WTC11 (cell line): ENCODE results near the gene ZCCHC4. TPM values are rescaled to one million over a fixed set of nuclear protein-coding genes. Genes with fewer than 3 reads are reported as not detected.

Source experiments
- ATAC-seq: fragments of 200-7000 bp; cut with Tn5 transposase; 2 replicates; pipeline ENCODE4 v1.10.0; 2021; ENCODE audit warnings: mild to moderate bottlenecking, moderate library complexity
- CTCF ChIA-PET: fragments of 300-600 bp; sonication (Branson Sonifier 250); formaldehyde crosslinking; loops from one replicate; lab custom pipeline; 2021; ENCODE audit warnings: antibody characterized with exemption; lab: Charles Lee
- POLR2A ChIA-PET: fragments of 350-600 bp; sonication (Branson Sonifier 250); formaldehyde crosslinking; loops from one replicate; lab custom pipeline; 2021; ENCODE audit warnings: antibody characterized with exemption; lab: Charles Lee
- DNase-seq: peaks from one replicate; pipeline ENCODE4 v3.0.0; 2021; ENCODE audit warnings: low spot score
- H3K27ac Mint-ChIP-seq: 2 replicates; pipeline ENCODE4 v1.8.0; 2021; ENCODE audit warnings: mixed read lengths
- H3K27me3 Mint-ChIP-seq: 2 replicates; pipeline ENCODE4 v1.8.0; 2021; ENCODE audit warnings: low read depth, mild to moderate bottlenecking, moderate library complexity, mixed read lengths
- H3K36me3 Mint-ChIP-seq: 2 replicates; pipeline ENCODE4 v1.8.0; 2021; ENCODE audit warnings: mixed read lengths
- H3K4me1 Mint-ChIP-seq: 2 replicates; pipeline ENCODE4 v1.8.0; 2022; ENCODE audit warnings: mixed read lengths
- H3K4me3 Mint-ChIP-seq: 2 replicates; pipeline ENCODE4 v1.8.0; 2021; ENCODE audit warnings: mild to moderate bottlenecking, moderate library complexity, mixed read lengths
- H3K9me3 Mint-ChIP-seq: 2 replicates; pipeline ENCODE4 v1.8.0; 2021; ENCODE audit warnings: mixed read lengths
- ATF1 ChIP-seq: sonication (generic); formaldehyde crosslinking; IDR thresholded peaks from 2 replicates; pipeline ENCODE4 v1.8.1; 2023; ENCODE audit warnings: mild to moderate bottlenecking, moderate library complexity, missing genetic modification reagents
- ATF3 ChIP-seq: sonication (generic); formaldehyde crosslinking; conservative IDR thresholded peaks from 2 replicates; pipeline ENCODE4 v1.8.1; 2022; ENCODE audit warnings: mild to moderate bottlenecking, missing genetic modification reagents
- CREM ChIP-seq: sonication (generic); formaldehyde crosslinking; IDR thresholded peaks from 2 replicates; pipeline ENCODE4 v1.8.1; 2022; ENCODE audit warnings: mild to moderate bottlenecking, missing genetic modification reagents, moderate library complexity
- E2F4 ChIP-seq: sonication (generic); formaldehyde crosslinking; IDR thresholded peaks from 2 replicates; pipeline ENCODE4 v1.8.1; 2022; ENCODE audit warnings: low read depth, mild to moderate bottlenecking, moderate library complexity, missing genetic modification reagents, borderline replicate concordance
- E2F5 ChIP-seq: sonication (generic); formaldehyde crosslinking; IDR thresholded peaks from 2 replicates; pipeline ENCODE4 v1.8.1; 2022; ENCODE audit warnings: mild to moderate bottlenecking, moderate library complexity, missing genetic modification reagents
- ESRRA ChIP-seq: sonication (generic); formaldehyde crosslinking; IDR thresholded peaks from 2 replicates; pipeline ENCODE4 v1.8.1; 2022; ENCODE audit warnings: mild to moderate bottlenecking, missing genetic modification reagents, borderline replicate concordance
- ETV6 ChIP-seq: sonication (generic); formaldehyde crosslinking; IDR thresholded peaks from 2 replicates; pipeline ENCODE4 v1.8.1; 2022; ENCODE audit warnings: mild to moderate bottlenecking, missing genetic modification reagents
- GTF2I ChIP-seq: fragments of 250-450 bp; sonication (Bioruptor Pico); conservative IDR thresholded peaks from 2 replicates; pipeline ENCODE4 v1.4.0; 2021; ENCODE audit warnings: mild to moderate bottlenecking
- IRF1 ChIP-seq: sonication (generic); formaldehyde crosslinking; IDR thresholded peaks from 2 replicates; pipeline ENCODE4 v1.8.0; 2023; ENCODE audit warnings: missing genetic modification reagents
- MAX ChIP-seq: sonication (generic); formaldehyde crosslinking; IDR thresholded peaks from 2 replicates; pipeline ENCODE4 v1.8.0; 2022; ENCODE audit warnings: mild to moderate bottlenecking, missing genetic modification reagents
- MLX ChIP-seq: sonication (generic); formaldehyde crosslinking; IDR thresholded peaks from 2 replicates; pipeline ENCODE4 v1.8.1; 2023; ENCODE audit warnings: mild to moderate bottlenecking, missing genetic modification reagents, moderate library complexity
- MXD4 ChIP-seq: fragments of 250-450 bp; sonication (Bioruptor Pico); IDR thresholded peaks from 2 replicates; pipeline ENCODE4 v1.8.0; 2021; ENCODE audit warnings: mild to moderate bottlenecking, moderate library complexity, borderline replicate concordance
- NFE2L1 ChIP-seq: sonication (generic); formaldehyde crosslinking; IDR thresholded peaks from 2 replicates; pipeline ENCODE4 v1.8.1; 2023; ENCODE audit warnings: missing genetic modification reagents
- NFYB ChIP-seq: sonication (generic); formaldehyde crosslinking; conservative IDR thresholded peaks from 2 replicates; pipeline ENCODE4 v1.8.0; 2022; ENCODE audit warnings: low read depth, missing genetic modification reagents
- NR3C1 ChIP-seq: sonication (generic); formaldehyde crosslinking; conservative IDR thresholded peaks from 2 replicates; pipeline ENCODE4 v1.8.1; 2023; ENCODE audit warnings: low read depth, mild to moderate bottlenecking, missing genetic modification reagents
- SMAD3 ChIP-seq: sonication (generic); formaldehyde crosslinking; IDR thresholded peaks from 2 replicates; pipeline ENCODE4 v1.8.0; 2022; ENCODE audit warnings: missing genetic modification reagents, mild to moderate bottlenecking, borderline replicate concordance
- SOX15 ChIP-seq: fragments of 250-450 bp; sonication (Bioruptor Pico); IDR thresholded peaks from 2 replicates; pipeline ENCODE4 v1.9.0; 2021; ENCODE audit warnings: mild to moderate bottlenecking
- TP53 ChIP-seq: sonication (generic); formaldehyde crosslinking; IDR thresholded peaks from 2 replicates; pipeline ENCODE4 v1.8.1; 2023; ENCODE audit warnings: mild to moderate bottlenecking, missing genetic modification reagents
- USF1 ChIP-seq: sonication (generic); formaldehyde crosslinking; IDR thresholded peaks from 2 replicates; pipeline ENCODE4 v1.8.0; 2022; ENCODE audit warnings: mild to moderate bottlenecking, missing genetic modification reagents
- ZNF138 ChIP-seq: sonication (generic); formaldehyde crosslinking; conservative IDR thresholded peaks from 2 replicates; pipeline ENCODE4 v1.8.1; 2022; ENCODE audit warnings: mild to moderate bottlenecking, moderate library complexity, missing genetic modification reagents
- ZNF396 ChIP-seq: fragments of 250-450 bp; sonication (Bioruptor Pico); IDR thresholded peaks from 2 replicates; pipeline ENCODE4 v1.8.0; 2021; ENCODE audit warnings: mild to moderate bottlenecking, moderate library complexity, borderline replicate concordance
- ZNF423 ChIP-seq: fragments of 250-450 bp; sonication (Bioruptor Pico); IDR thresholded peaks from 2 replicates; pipeline ENCODE4 v2.1.2; 2022; ENCODE audit warnings: mild to moderate bottlenecking, moderate library complexity
- ZNF671 ChIP-seq: fragments of 250-450 bp; sonication (Bioruptor Pico); IDR thresholded peaks from 2 replicates; pipeline ENCODE4 v1.8.0; 2021; ENCODE audit warnings: mild to moderate bottlenecking
- total RNA-seq: library from RNA; stranded (reverse); gene quantifications from 3 replicates; pipeline ENCODE4 v1.2.3, GENCODE V29; 2021

ZCCHC4 gene
- total RNA-seq, 1 experiment from 2014 or later, result 13.6 TPM

- TF ChIP-seq NFE2L1 (CRISPR knock-in tag) (no peak), ZNF671 (CRISPR knock-in tag) (no peak), CREM (CRISPR knock-in tag) (no peak), MAX (no peak)
- TF ChIP-seq, all 79 proteins: peak for 0
Observed at GRCh38 chr4:25386926-25387325, 74.4 kb downstream of the ZCCHC4 start (continued).

- CTCF ChIA-PET, result no interaction called here
- H3K36me3 Mint-ChIP-seq, result peaks cover 57% of the 10 kb centered on the region
- H3K4me1 Mint-ChIP-seq, result no peaks in the 10 kb centered on the region
Observed at GRCh38 chr4:25397305-25397704, 84.7 kb downstream of the ZCCHC4 start.

GRCh38 chr4:25399510-25399909 is 86.9 kb downstream of the ZCCHC4 start:
- ChIA-PET CTCF (no interaction called here), POLR2A (no interaction called here)
- no peak overlapping the region for H3K27ac Mint-ChIP-seq
- no peaks in the 10 kb centered on the region for H3K27me3 Mint-ChIP-seq
- peaks cover 4% of the 10 kb centered on the region for H3K9me3 Mint-ChIP-seq
- H3K4me1 Mint-ChIP-seq, result no peaks in the 10 kb centered on the region
- H3K36me3 Mint-ChIP-seq, result peaks cover 60% of the 10 kb centered on the region
- H3K4me3 Mint-ChIP-seq, result no peak overlapping the region
- DNase-seq (no peak), ATAC-seq (no peak)
- TF ChIP-seq ATF3 (no peak), SOX15 (no peak)

More at GRCh38 chr4:25397305-25397704, 84.7 kb downstream of the ZCCHC4 start:
- TF ChIP-seq ZNF396 (CRISPR knock-in tag) (no peak), ESRRA (no peak), E2F5 (CRISPR knock-in tag) (no peak), MXD4 (CRISPR knock-in tag) (no peak), ZNF423 (CRISPR knock-in tag) (no peak), ETV6 (CRISPR knock-in tag) (no peak), CREM (CRISPR knock-in tag) (no peak), NFE2L1 (CRISPR knock-in tag) (no peak), ATF1 (CRISPR knock-in tag) (no peak), MAX (no peak), NR3C1 (CRISPR knock-in tag) (no peak), SMAD3 (CRISPR knock-in tag) (no peak), USF1 (no peak), NFYB (CRISPR knock-in tag) (no peak), E2F4 (CRISPR knock-in tag) (no peak), ZNF138 (CRISPR knock-in tag) (no peak), MLX (CRISPR knock-in tag) (no peak), GTF2I (CRISPR knock-in tag) (no peak), TP53 (CRISPR knock-in tag) (no peak), IRF1 (CRISPR knock-in tag) (no peak)
- no peak overlapping the region for H3K27ac Mint-ChIP-seq
- POLR2A ChIA-PET, result no interaction called here
- H3K27me3 Mint-ChIP-seq, result no peaks in the 10 kb centered on the region
- no peak overlapping the region for H3K4me3 Mint-ChIP-seq
- DNase-seq, result no peak
- peaks cover 4% of the 10 kb centered on the region for H3K9me3 Mint-ChIP-seq
- ATAC-seq, result no peak
